WTC11 (cell line): ENCODE data around the gene ANO3. TPM values are rescaled to one million over a fixed set of nuclear protein-coding genes. Genes with fewer than 3 reads are reported as not detected.

Experiments
- ATAC-seq: fragments of 200-7000 bp; cut with Tn5 transposase; 2 replicates; pipeline ENCODE4 v1.10.0; 2021; ENCODE audit warnings: mild to moderate bottlenecking, moderate library complexity
- CTCF ChIA-PET: fragments of 300-600 bp; sonication (Branson Sonifier 250); formaldehyde crosslinking; loops from one replicate; lab custom pipeline; 2021; ENCODE audit warnings: antibody characterized with exemption; lab: Charles Lee
- POLR2A ChIA-PET: fragments of 350-600 bp; sonication (Branson Sonifier 250); formaldehyde crosslinking; loops from one replicate; lab custom pipeline; 2021; ENCODE audit warnings: antibody characterized with exemption; lab: Charles Lee
- DNase-seq: peaks from one replicate; pipeline ENCODE4 v3.0.0; 2021; ENCODE audit warnings: low spot score
- H3K27ac Mint-ChIP-seq: 2 replicates; pipeline ENCODE4 v1.8.0; 2021; ENCODE audit warnings: mixed read lengths
- H3K27me3 Mint-ChIP-seq: 2 replicates; pipeline ENCODE4 v1.8.0; 2021; ENCODE audit warnings: low read depth, mild to moderate bottlenecking, moderate library complexity, mixed read lengths
- H3K36me3 Mint-ChIP-seq: 2 replicates; pipeline ENCODE4 v1.8.0; 2021; ENCODE audit warnings: mixed read lengths
- H3K4me1 Mint-ChIP-seq: 2 replicates; pipeline ENCODE4 v1.8.0; 2022; ENCODE audit warnings: mixed read lengths
- H3K4me3 Mint-ChIP-seq: 2 replicates; pipeline ENCODE4 v1.8.0; 2021; ENCODE audit warnings: mild to moderate bottlenecking, moderate library complexity, mixed read lengths
- H3K9me3 Mint-ChIP-seq: 2 replicates; pipeline ENCODE4 v1.8.0; 2021; ENCODE audit warnings: mixed read lengths
- CREB1 ChIP-seq: sonication (generic); formaldehyde crosslinking; IDR thresholded peaks from 2 replicates; pipeline ENCODE4 v1.8.0; 2023; ENCODE audit warnings: mild to moderate bottlenecking, missing genetic modification reagents
- CREM ChIP-seq: sonication (generic); formaldehyde crosslinking; IDR thresholded peaks from 2 replicates; pipeline ENCODE4 v1.8.1; 2022; ENCODE audit warnings: mild to moderate bottlenecking, missing genetic modification reagents, moderate library complexity
- CTCF ChIP-seq: fragments of 200-600 bp; IDR thresholded peaks from 2 replicates; pipeline ENCODE4 v1.8.0; 2022; ENCODE audit warnings: antibody characterized with exemption
- EMX1 ChIP-seq: fragments of 250-450 bp; sonication (Bioruptor Pico); IDR thresholded peaks from 2 replicates; pipeline ENCODE4 v1.8.0; 2021; ENCODE audit warnings: mild to moderate bottlenecking
- FOXP4 ChIP-seq: sonication (generic); formaldehyde crosslinking; IDR thresholded peaks from 2 replicates; pipeline ENCODE4 v1.8.0; 2022; ENCODE audit warnings: mild to moderate bottlenecking, missing genetic modification reagents
- IRF2 ChIP-seq: sonication (generic); formaldehyde crosslinking; IDR thresholded peaks from 2 replicates; pipeline ENCODE4 v1.8.0; 2022; ENCODE audit warnings: low read depth, missing genetic modification reagents, borderline replicate concordance
- JAZF1 ChIP-seq: fragments of 250-450 bp; sonication (Bioruptor Pico); IDR thresholded peaks from 2 replicates; pipeline ENCODE4 v1.9.0; 2021; ENCODE audit warnings: moderate library complexity, mild to moderate bottlenecking, inconsistent platforms
- JUN ChIP-seq: sonication (generic); formaldehyde crosslinking; IDR thresholded peaks from 2 replicates; pipeline ENCODE4 v1.8.0; 2023; ENCODE audit warnings: mild to moderate bottlenecking, missing genetic modification reagents
- NFE2L1 ChIP-seq: sonication (generic); formaldehyde crosslinking; IDR thresholded peaks from 2 replicates; pipeline ENCODE4 v1.8.1; 2023; ENCODE audit warnings: missing genetic modification reagents
- NFYB ChIP-seq: sonication (generic); formaldehyde crosslinking; conservative IDR thresholded peaks from 2 replicates; pipeline ENCODE4 v1.8.0; 2022; ENCODE audit warnings: low read depth, missing genetic modification reagents
- PRRX2 ChIP-seq: fragments of 250-450 bp; sonication (Bioruptor Pico); IDR thresholded peaks from 2 replicates; pipeline ENCODE4 v1.8.0; 2021; ENCODE audit warnings: mild to moderate bottlenecking
- SMAD3 ChIP-seq: sonication (generic); formaldehyde crosslinking; IDR thresholded peaks from 2 replicates; pipeline ENCODE4 v1.8.0; 2022; ENCODE audit warnings: missing genetic modification reagents, mild to moderate bottlenecking, borderline replicate concordance
- SMAD4 ChIP-seq: sonication (generic); formaldehyde crosslinking; IDR thresholded peaks from 2 replicates; pipeline ENCODE4 v1.8.0; 2022; ENCODE audit warnings: mild to moderate bottlenecking, missing genetic modification reagents
- TCF7 ChIP-seq: sonication (generic); formaldehyde crosslinking; IDR thresholded peaks from 2 replicates; pipeline ENCODE4 v1.8.0; 2022; ENCODE audit warnings: mild to moderate bottlenecking, low read depth, missing genetic modification reagents, moderate library complexity
- ZBTB21 ChIP-seq: sonication (generic); formaldehyde crosslinking; IDR thresholded peaks from 2 replicates; pipeline ENCODE4 v1.8.1; 2023; ENCODE audit warnings: mild to moderate bottlenecking, missing genetic modification reagents, borderline replicate concordance
- ZNF317 ChIP-seq: sonication (generic); formaldehyde crosslinking; IDR thresholded peaks from 2 replicates; pipeline ENCODE4 v1.8.1; 2023; ENCODE audit warnings: low read depth, mild to moderate bottlenecking, moderate library complexity, missing genetic modification reagents, borderline replicate concordance
- ZNF532 ChIP-seq: fragments of 250-450 bp; sonication (Bioruptor Pico); IDR thresholded peaks from 2 replicates; pipeline ENCODE4 v1.9.0; 2021; ENCODE audit warnings: mild to moderate bottlenecking, borderline replicate concordance
- total RNA-seq: library from RNA; stranded (reverse); gene quantifications from 3 replicates; pipeline ENCODE4 v1.2.3, GENCODE V29; 2021
- TF ChIP-seq, protein P1 (sequence below): fragments of 250-450 bp; sonication (Bioruptor Pico); conservative IDR thresholded peaks from 2 replicates; pipeline ENCODE4 v1.9.0; 2021; ENCODE audit warnings: mild to moderate bottlenecking
- TF ChIP-seq, protein P2 (sequence below): sonication (generic); formaldehyde crosslinking; IDR thresholded peaks from 2 replicates; pipeline ENCODE4 v1.8.1; 2022; ENCODE audit warnings: mild to moderate bottlenecking, moderate library complexity, missing genetic modification reagents
- TF ChIP-seq, protein P3 (sequence below): fragments of 250-450 bp; sonication (Bioruptor Pico); IDR thresholded peaks from 2 replicates; pipeline ENCODE4 v2.1.2; 2022; ENCODE audit warnings: mild to moderate bottlenecking, moderate library complexity
- TF ChIP-seq, protein P4 (sequence below): sonication (generic); formaldehyde crosslinking; conservative IDR thresholded peaks from 2 replicates; pipeline ENCODE4 v1.8.1; 2023; ENCODE audit warnings: mild to moderate bottlenecking, low read depth, missing genetic modification reagents, moderate library complexity

Gene ANO3
- total RNA-seq, 1 experiment from 2014 or later, result 0.11 TPM

DNA sequence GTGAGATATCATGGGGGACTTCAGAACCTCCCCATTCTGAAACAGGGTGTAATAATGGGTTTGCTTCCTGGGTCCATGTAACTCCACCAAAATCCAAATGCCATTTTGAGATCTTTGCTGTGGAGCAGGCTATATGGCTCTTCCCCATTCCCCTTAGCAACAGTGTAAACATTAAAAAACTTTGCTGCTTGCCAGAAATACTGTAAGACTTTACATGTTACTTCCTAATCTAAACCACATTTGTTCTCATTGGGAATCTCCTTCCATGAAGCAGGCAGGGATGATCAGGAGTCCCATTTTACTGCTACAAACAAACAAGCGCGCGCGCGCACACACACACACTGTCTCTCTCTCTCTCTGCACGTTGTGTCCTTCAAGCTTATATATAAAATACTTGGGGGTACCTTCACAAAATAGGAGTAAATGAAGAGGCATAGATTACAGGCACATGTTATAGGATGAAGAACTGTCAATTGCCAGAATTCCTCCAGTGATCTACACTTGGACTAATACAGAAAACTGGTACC, 86.5 kb downstream of the ANO3 start:
- no peak for DNase-seq
- Mint-ChIP-seq H3K4me1 (peaks cover 5% of the 10 kb centered on the region), H3K27me3 (no peaks in the 10 kb centered on the region; the same call in 1 of the 2 replicates), H3K4me3 (no peak overlapping the region), H3K36me3 (no peaks in the 10 kb centered on the region), H3K9me3 (no peaks in the 10 kb centered on the region), H3K27ac (no peak overlapping the region)
- ATAC-seq, result no peak
- CTCF ChIA-PET, result no interaction called here
- TF ChIP-seq CTCF, result no peak
- TF ChIP-seq TCF7, result no peak
- TF ChIP-seq, protein P1, sequence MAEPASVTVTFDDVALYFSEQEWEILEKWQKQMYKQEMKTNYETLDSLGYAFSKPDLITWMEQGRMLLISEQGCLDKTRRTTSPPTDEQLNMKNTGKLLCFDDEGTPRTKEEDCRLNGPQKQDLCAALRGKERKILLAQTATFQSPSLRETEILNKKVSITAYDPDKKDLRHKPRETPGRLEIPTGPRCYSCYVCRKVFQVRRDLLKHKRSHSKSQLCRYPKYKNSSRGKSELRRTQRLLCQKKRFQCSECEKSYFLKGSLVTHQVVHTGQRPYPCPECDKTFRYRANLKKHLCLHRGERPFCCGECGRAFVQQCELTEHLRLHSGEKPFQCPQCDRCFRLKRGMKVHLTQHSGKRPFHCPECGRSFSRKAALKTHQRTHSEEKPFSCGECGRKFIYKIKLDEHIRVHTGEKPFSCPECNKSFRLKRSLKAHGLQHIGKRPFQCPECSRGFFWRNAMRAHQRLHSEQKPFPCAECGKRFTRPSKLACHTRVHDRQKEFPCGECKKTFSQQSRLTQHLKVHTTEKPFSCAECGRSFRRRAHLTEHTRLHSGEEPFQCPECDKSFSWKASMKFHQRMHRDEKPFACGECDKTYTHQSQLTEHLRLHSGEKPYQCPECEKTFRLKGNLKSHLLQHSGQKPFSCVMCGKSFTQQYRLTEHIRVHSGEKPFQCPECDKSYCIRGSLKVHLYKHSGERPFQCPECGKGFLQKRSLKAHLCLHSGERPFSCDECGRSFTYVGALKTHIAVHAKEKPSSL (CRISPR knock-in tag), result no peak
- TF ChIP-seq JUN (CRISPR knock-in tag), result no peak
- TF ChIP-seq EMX1 (CRISPR knock-in tag), result no peak
- TF ChIP-seq SMAD4 (CRISPR knock-in tag), result no peak
- no peak for TF ChIP-seq ZBTB21
- no peak for TF ChIP-seq ZNF317 (CRISPR knock-in tag)
- POLR2A ChIA-PET, result no interaction called here

GRCh38 chr11:26420331-26420730, 88.4 kb downstream of the ANO3 start:
- ChIA-PET CTCF (interaction anchor here (1.6 kb wide), 1 partner anchor 136 kb away, joined by 5 read pairs; no protein-coding TSS in a partner anchor), POLR2A (no interaction called here)
- Mint-ChIP-seq H3K27me3 (no peaks in the 10 kb centered on the region), H3K27ac (no peak overlapping the region), H3K4me1 (peaks cover 5% of the 10 kb centered on the region), H3K4me3 (no peak overlapping the region), H3K9me3 (no peaks in the 10 kb centered on the region), H3K36me3 (no peaks in the 10 kb centered on the region)
- TF ChIP-seq SMAD3 (CRISPR knock-in tag), result no peak
- TF ChIP-seq PRRX2, result no peak
- TF ChIP-seq NFE2L1 (CRISPR knock-in tag), result no peak
- no peak for TF ChIP-seq JAZF1 (CRISPR knock-in tag)
- no peak for TF ChIP-seq IRF2 (CRISPR knock-in tag)
- no peak for TF ChIP-seq FOXP4 (CRISPR knock-in tag)
- TF ChIP-seq, protein P2, sequence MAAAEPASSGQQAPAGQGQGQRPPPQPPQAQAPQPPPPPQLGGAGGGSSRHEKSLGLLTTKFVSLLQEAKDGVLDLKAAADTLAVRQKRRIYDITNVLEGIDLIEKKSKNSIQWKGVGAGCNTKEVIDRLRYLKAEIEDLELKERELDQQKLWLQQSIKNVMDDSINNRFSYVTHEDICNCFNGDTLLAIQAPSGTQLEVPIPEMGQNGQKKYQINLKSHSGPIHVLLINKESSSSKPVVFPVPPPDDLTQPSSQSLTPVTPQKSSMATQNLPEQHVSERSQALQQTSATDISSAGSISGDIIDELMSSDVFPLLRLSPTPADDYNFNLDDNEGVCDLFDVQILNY (CRISPR knock-in tag), result no peak
- TF ChIP-seq NFYB (CRISPR knock-in tag), result no peak
- no peak for TF ChIP-seq CREB1 (CRISPR knock-in tag)
- TF ChIP-seq ZNF532, result no peak
- TF ChIP-seq, protein P3, sequence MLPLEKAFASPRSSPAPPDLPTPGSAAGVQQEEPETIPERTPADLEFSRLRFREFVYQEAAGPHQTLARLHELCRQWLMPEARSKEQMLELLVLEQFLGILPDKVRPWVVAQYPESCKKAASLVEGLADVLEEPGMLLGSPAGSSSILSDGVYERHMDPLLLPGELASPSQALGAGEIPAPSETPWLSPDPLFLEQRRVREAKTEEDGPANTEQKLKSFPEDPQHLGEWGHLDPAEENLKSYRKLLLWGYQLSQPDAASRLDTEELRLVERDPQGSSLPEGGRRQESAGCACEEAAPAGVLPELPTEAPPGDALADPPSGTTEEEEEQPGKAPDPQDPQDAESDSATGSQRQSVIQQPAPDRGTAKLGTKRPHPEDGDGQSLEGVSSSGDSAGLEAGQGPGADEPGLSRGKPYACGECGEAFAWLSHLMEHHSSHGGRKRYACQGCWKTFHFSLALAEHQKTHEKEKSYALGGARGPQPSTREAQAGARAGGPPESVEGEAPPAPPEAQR (CRISPR knock-in tag), result no peak
- no peak for TF ChIP-seq CREM (CRISPR knock-in tag)
- TF ChIP-seq, protein P4, sequence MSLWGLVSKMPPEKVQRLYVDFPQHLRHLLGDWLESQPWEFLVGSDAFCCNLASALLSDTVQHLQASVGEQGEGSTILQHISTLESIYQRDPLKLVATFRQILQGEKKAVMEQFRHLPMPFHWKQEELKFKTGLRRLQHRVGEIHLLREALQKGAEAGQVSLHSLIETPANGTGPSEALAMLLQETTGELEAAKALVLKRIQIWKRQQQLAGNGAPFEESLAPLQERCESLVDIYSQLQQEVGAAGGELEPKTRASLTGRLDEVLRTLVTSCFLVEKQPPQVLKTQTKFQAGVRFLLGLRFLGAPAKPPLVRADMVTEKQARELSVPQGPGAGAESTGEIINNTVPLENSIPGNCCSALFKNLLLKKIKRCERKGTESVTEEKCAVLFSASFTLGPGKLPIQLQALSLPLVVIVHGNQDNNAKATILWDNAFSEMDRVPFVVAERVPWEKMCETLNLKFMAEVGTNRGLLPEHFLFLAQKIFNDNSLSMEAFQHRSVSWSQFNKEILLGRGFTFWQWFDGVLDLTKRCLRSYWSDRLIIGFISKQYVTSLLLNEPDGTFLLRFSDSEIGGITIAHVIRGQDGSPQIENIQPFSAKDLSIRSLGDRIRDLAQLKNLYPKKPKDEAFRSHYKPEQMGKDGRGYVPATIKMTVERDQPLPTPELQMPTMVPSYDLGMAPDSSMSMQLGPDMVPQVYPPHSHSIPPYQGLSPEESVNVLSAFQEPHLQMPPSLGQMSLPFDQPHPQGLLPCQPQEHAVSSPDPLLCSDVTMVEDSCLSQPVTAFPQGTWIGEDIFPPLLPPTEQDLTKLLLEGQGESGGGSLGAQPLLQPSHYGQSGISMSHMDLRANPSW (CRISPR knock-in tag), result no peak
- ATAC-seq (peak; percentile 90), DNase-seq (no peak)
